Measurements from ENCODE around the gene FAM118B.
"Not testable (repeated sequence)": the region's sequence is repeated elsewhere in the genome, so short reads cannot be mapped to it uniquely, and the experiment has no call there.

The FAM118B gene

GRCh38 chr11:126224647-126225294 is 13.2 kb downstream of the FAM118B start:
- DNase-seq: no peak
- H3K27me3 Mint-ChIP-seq: no peaks in the 10 kb centered on the region
- H3K4me1 Mint-ChIP-seq: no peaks in the 10 kb centered on the region
- H3K36me3 Mint-ChIP-seq (ENCODE audit: low read depth): no peaks in the 10 kb centered on the region
- no peak overlapping the region for H3K4me3 Mint-ChIP-seq
- H3K27ac Mint-ChIP-seq: no peak overlapping the region
- ATAC-seq: no peak
- H3K9me3 Mint-ChIP-seq: no peaks in the 10 kb centered on the region

- H3K27ac Mint-ChIP-seq: no peak overlapping the region
- H3K27me3 Mint-ChIP-seq: no peaks in the 10 kb centered on the region
- DNase-seq (no peak), ATAC-seq (no peak)
- H3K36me3 Mint-ChIP-seq (ENCODE audit: low read depth): no peaks in the 10 kb centered on the region
- H3K4me1 Mint-ChIP-seq: no peaks in the 10 kb centered on the region
- H3K9me3 Mint-ChIP-seq: no peaks in the 10 kb centered on the region
- no peak overlapping the region for H3K4me3 Mint-ChIP-seq
Measured at GRCh38 chr11:126225295-126225665, 13.7 kb downstream of the FAM118B start.

GRCh38 chr11:126226334-126227084 is 14.9 kb downstream of the FAM118B start:
- Mint-ChIP-seq H3K4me3 (no peak overlapping the region), H3K27ac (no peak overlapping the region), H3K4me1 (no peaks in the 10 kb centered on the region), H3K36me3 (ENCODE audit: low read depth) (peaks cover 5% of the 10 kb centered on the region), H3K9me3 (no peaks in the 10 kb centered on the region), H3K27me3 (no peaks in the 10 kb centered on the region)
- ATAC-seq (no peak), DNase-seq (no peak)

- Mint-ChIP-seq H3K27ac (no peak overlapping the region), H3K4me1 (no peaks in the 10 kb centered on the region), H3K9me3 (no peaks in the 10 kb centered on the region), H3K27me3 (no peaks in the 10 kb centered on the region), H3K36me3 (ENCODE audit: low read depth) (peaks cover 6% of the 10 kb centered on the region), H3K4me3 (no peak overlapping the region)
- ATAC-seq (no peak), DNase-seq (no peak)
Measured at GRCh38 chr11:126229858-126230540, 18.4 kb downstream of the FAM118B start.

GRCh38 chr11:126231725-126232459 is 20.3 kb downstream of the FAM118B start:
- H3K27me3 Mint-ChIP-seq: no peaks in the 10 kb centered on the region
- ATAC-seq (no peak), DNase-seq (no peak)
- H3K9me3 Mint-ChIP-seq: no peaks in the 10 kb centered on the region
- H3K4me1 Mint-ChIP-seq: no peaks in the 10 kb centered on the region
- no peak overlapping the region for H3K4me3 Mint-ChIP-seq
- H3K36me3 Mint-ChIP-seq (ENCODE audit: low read depth): peaks cover 15% of the 10 kb centered on the region
- no peak overlapping the region for H3K27ac Mint-ChIP-seq

- H3K9me3 Mint-ChIP-seq: no peaks in the 10 kb centered on the region
- H3K4me3 Mint-ChIP-seq: no peak overlapping the region
- no peaks in the 10 kb centered on the region for H3K4me1 Mint-ChIP-seq
- DNase-seq: no peak
- peaks cover 15% of the 10 kb centered on the region for H3K36me3 Mint-ChIP-seq (ENCODE audit: low read depth)
- no peak for ATAC-seq
- no peak overlapping the region for H3K27ac Mint-ChIP-seq
- H3K27me3 Mint-ChIP-seq: no peaks in the 10 kb centered on the region
Measured at GRCh38 chr11:126232683-126233082, 21.1 kb downstream of the FAM118B start.

GRCh38 chr11:126233391-126233790 is 21.8 kb downstream of the FAM118B start:
- no peak overlapping the region for H3K27ac Mint-ChIP-seq
- no peaks in the 10 kb centered on the region for H3K27me3 Mint-ChIP-seq
- no peak overlapping the region for H3K4me3 Mint-ChIP-seq
- DNase-seq (no peak), ATAC-seq (no peak)
- H3K36me3 Mint-ChIP-seq (ENCODE audit: low read depth): peaks cover 17% of the 10 kb centered on the region
- H3K4me1 Mint-ChIP-seq: no peaks in the 10 kb centered on the region
- no peaks in the 10 kb centered on the region for H3K9me3 Mint-ChIP-seq

- ATAC-seq: no peak
Measured at GRCh38 chr11:126246636-126247035, 35.1 kb downstream of the FAM118B start.

GRCh38 chr11:126253265-126253664 is 41.7 kb downstream of the FAM118B start:
- Mint-ChIP-seq H3K27ac (no peak overlapping the region), H3K9me3 (no peaks in the 10 kb centered on the region), H3K36me3 (ENCODE audit: low read depth) (peaks cover 24% of the 10 kb centered on the region), H3K4me3 (no peak overlapping the region), H3K4me1 (no peaks in the 10 kb centered on the region), H3K27me3 (no peaks in the 10 kb centered on the region)
- DNase-seq: no peak
- ATAC-seq: no peak

More at GRCh38 chr11:126246636-126247035, 35.1 kb downstream of the FAM118B start:
- Mint-ChIP-seq H3K36me3 (ENCODE audit: low read depth) (peaks cover 33% of the 10 kb centered on the region), H3K4me1 (no peaks in the 10 kb centered on the region), H3K27me3 (no peaks in the 10 kb centered on the region), H3K27ac (peak overlapping the region; percentile 3), H3K9me3 (no peaks in the 10 kb centered on the region), H3K4me3 (no peak overlapping the region)
- DNase-seq: no peak

GRCh38 chr11:126254819-126255218 is 43.2 kb downstream of the FAM118B start:
- Mint-ChIP-seq H3K27ac (no peak overlapping the region), H3K27me3 (no peaks in the 10 kb centered on the region), H3K36me3 (ENCODE audit: low read depth) (peaks cover 24% of the 10 kb centered on the region), H3K4me3 (no peak overlapping the region), H3K9me3 (no peaks in the 10 kb centered on the region), H3K4me1 (no peaks in the 10 kb centered on the region)
- no peak for ATAC-seq
- DNase-seq: no peak

- not testable (repeated sequence) for H3K4me1 Mint-ChIP-seq, H3K9me3 Mint-ChIP-seq, H3K27me3 Mint-ChIP-seq, H3K4me3 Mint-ChIP-seq, DNase-seq, ATAC-seq, H3K27ac Mint-ChIP-seq
- peaks cover 23% of the 10 kb centered on the region for H3K36me3 Mint-ChIP-seq (ENCODE audit: low read depth)
Measured at GRCh38 chr11:126255507-126255906, 43.9 kb downstream of the FAM118B start.

GRCh38 chr11:126256216-126256615 is 44.6 kb downstream of the FAM118B start:
- ATAC-seq (no peak), DNase-seq (no peak)
- Mint-ChIP-seq H3K4me3 (no peak overlapping the region), H3K9me3 (no peaks in the 10 kb centered on the region), H3K27me3 (no peaks in the 10 kb centered on the region), H3K36me3 (ENCODE audit: low read depth) (peaks cover 27% of the 10 kb centered on the region), H3K4me1 (no peaks in the 10 kb centered on the region), H3K27ac (no peak overlapping the region)

- H3K4me1 Mint-ChIP-seq: no peaks in the 10 kb centered on the region
- H3K27me3 Mint-ChIP-seq: no peaks in the 10 kb centered on the region
- ATAC-seq (no peak), DNase-seq (no peak)
- no peak overlapping the region for H3K27ac Mint-ChIP-seq
- peaks cover 29% of the 10 kb centered on the region for H3K36me3 Mint-ChIP-seq (ENCODE audit: low read depth)
- no peaks in the 10 kb centered on the region for H3K9me3 Mint-ChIP-seq
- no peak overlapping the region for H3K4me3 Mint-ChIP-seq
Measured at GRCh38 chr11:126257144-126257543, 45.6 kb downstream of the FAM118B start.

GRCh38 chr11:126257764-126258163 is 46.2 kb downstream of the FAM118B start:
- ATAC-seq (no peak), DNase-seq (no peak)
- no peak overlapping the region for H3K4me3 Mint-ChIP-seq
- no peaks in the 10 kb centered on the region for H3K4me1 Mint-ChIP-seq
- no peaks in the 10 kb centered on the region for H3K9me3 Mint-ChIP-seq
- H3K27ac Mint-ChIP-seq: no peak overlapping the region
- H3K27me3 Mint-ChIP-seq: no peaks in the 10 kb centered on the region
- peaks cover 30% of the 10 kb centered on the region for H3K36me3 Mint-ChIP-seq (ENCODE audit: low read depth)
